IPS-NIHi7 (cell line): ENCODE data around the gene CCBE1.

Source experiments
- DNase-seq: peaks from one replicate; pipeline ENCODE4 v3.0.0; 2012; ENCODE audit warnings: mixed read lengths; ENCODE audit errors: extremely low spot score

CCBE1 gene

DNA sequence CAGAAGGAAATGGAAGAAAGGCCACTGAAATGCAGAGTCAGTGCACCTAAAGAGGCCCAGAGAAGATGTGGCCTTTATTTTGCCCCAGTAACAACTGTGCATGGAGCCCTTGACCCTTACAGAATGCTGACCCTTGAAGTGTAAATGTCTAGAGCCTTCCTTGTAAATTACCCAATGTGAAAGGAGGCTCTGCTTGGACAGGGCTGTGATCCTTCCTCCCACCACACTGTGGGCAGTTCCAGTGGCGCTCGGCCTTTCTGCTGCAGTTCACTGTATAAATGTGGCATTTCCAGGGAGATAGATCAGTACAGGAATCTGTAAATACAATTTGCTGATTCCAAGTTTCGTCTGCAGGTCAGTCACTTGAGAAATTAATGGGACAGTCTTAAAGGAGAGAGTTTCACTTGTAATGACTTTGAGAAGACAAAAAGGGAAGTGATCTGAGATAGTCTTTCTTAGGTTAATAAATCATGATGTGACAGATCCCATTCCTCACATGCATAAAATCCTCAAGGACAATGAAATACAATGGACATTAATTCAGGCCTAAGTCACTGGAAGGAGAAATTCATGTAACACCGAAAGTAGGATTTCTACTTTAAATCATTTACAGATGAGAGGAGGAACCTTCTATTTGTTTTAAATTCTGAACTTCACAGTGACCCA is 204.3 kb downstream of the CCBE1 start:
- DNase-seq, result no peak

DNA sequence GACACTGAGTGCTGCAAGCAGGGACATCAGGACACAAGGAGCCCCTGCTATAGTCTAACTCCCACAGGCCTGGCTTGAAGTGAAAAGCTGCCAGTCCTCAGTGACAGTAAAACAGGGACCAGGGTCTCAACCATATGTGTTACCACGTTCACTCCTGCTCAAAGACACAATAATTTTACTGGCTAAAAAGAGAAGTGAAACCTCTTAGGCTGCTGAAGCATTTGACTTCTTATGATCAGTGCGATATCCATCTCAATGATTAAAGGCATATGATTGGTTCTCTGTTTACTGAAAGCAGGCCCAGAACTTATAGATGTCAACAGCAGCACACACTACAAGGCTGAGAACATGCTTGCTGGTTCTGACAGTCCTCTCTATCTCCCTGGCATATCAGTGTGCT is 208.3 kb downstream of the CCBE1 start:
- DNase-seq, result no peak

DNA sequence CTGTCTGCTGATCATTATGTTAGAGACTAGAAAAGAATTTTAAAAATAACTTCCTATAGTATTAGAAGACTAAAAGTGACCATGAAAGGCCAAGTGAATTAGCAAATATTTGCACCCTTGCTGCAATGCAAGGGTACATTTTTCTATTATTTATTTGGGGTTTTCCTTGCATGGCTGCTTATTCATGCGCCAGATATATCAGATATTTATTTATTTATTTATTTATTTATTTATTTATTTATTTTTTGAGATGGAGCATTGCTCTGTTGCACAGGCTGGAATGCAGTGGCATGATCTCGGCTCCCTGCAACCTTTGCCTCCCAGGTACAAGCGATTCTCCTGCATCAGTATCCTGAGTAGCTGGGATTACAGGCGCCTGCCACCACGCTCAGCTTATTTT is 211.8 kb downstream of the CCBE1 start:
- no peak for DNase-seq

DNA sequence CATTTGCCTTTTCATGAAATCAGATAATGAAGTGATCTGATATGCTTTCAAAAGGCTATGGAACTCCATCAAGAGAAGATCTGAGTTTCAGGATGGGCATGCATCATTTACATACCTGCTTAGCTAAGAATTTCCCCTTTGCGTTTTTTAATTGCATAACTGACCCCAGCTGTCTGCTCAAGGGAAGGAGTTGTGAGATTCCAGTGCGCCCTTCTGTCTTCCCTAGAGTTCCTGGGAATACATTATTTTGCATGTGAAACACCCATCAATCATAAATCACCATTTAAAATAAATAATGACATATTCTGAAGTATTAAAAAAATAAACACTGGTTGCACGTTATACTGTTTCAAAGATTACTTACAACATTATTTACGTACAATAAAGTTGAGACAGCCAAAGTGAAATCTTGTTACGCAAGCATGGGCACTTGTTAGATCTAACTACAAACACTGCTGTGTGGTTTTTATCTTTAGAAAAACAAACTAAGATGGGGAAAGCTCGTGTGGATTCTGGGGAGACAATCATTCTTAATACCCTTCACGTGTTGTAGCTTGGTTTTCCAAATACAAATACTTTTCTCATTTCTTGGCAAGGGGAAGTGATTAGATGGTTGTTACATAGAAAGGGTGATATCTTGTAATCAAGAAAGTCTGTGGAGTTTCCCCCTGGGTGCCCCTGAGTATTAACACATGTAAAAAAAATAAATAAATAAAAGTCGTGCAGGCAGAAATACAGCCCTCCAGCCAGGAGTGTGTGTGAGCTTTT is 212.5 kb downstream of the CCBE1 start:
- no peak for DNase-seq

DNA sequence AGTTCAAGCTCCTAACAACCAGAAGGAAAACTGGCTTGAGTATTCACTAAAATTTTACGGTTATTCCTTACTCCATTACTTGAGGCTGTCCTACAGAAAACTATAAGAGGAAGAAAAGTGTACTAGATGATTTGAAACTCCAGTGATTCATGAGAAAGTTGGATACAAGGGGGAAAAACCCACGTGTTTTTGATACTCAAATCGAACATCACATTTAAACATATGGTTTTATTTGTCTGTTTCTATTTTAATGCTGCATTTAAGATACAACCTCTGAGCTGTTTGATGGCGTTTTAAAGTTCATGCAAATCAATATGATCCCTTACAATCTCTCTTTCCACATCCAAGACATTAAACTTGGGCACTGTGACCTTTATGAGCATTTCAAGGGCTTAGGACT is 213.1 kb downstream of the CCBE1 start:
- no peak for DNase-seq

- DNase-seq, result no peak
These were observed 215.8 kb downstream of the CCBE1 start for GRCh38 chr18:59481436-59481835.

DNA sequence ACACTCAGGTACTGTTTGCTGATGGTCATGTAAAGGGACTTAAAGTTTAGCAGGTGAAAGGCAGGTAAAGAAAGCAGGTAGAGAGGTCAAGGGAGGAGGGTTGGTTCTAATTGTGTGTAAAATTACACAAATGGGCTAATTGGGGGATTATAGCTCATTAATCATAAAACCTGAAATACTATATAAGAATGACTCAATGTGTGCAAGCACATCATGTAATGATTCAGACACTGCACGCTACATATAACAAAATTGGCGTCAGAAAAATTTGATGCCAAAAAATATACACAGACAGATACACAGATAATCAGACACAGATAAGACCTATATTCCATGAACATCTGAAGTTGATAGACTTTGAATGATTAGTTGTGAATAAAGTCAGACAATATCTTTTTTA is 217.4 kb downstream of the CCBE1 start:
- no peak for DNase-seq

DNA sequence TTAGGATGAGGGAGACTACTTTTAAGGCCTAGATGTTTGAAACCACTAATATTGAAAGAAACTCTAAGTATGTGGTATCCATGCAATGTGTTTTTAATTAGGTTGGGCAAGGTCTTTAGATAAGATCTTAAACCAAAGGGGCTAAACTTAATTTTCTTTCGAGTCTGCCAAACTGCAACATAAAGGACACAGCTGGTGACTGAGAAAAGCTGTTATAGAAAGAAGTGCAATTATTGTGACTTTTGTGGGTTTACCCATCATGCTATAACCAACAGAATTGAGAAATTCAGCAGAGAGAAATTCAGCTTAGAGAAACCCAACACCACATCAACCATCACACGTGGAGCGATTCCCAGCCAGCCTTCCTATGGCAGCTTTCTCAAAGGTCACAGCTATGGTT is 218.6 kb downstream of the CCBE1 start:
- no peak for DNase-seq

GRCh38 chr18:59477849-59478248 is 219.4 kb downstream of the CCBE1 start:
- no peak for DNase-seq

DNA sequence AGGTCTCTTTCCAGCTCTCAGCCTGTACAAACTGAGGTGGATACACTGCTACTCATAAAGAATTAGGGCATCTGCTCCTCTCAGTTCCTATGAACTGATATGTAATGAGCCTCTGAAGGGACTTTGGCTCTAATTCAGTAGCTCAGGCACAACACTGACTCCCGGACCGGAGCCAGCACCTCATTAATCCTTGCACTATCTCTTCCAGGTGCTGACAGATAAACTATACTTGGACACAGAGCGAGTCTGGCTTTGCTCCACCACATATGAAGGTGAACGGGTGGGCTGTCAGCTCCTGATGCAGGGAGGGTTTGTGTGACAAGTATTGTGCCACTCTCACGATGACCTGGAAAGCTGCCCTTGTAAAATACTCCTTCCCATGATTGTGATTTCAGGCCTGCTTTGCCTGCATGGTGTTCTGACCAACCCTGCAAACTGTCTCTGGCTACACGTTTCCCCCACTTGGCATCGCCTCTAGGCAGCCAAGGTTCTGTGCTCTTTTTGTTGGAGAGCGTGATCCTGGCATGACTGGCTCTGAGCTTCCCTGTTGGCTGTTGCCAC is 226.6 kb downstream of the CCBE1 start:
- DNase-seq, result no peak

DNA sequence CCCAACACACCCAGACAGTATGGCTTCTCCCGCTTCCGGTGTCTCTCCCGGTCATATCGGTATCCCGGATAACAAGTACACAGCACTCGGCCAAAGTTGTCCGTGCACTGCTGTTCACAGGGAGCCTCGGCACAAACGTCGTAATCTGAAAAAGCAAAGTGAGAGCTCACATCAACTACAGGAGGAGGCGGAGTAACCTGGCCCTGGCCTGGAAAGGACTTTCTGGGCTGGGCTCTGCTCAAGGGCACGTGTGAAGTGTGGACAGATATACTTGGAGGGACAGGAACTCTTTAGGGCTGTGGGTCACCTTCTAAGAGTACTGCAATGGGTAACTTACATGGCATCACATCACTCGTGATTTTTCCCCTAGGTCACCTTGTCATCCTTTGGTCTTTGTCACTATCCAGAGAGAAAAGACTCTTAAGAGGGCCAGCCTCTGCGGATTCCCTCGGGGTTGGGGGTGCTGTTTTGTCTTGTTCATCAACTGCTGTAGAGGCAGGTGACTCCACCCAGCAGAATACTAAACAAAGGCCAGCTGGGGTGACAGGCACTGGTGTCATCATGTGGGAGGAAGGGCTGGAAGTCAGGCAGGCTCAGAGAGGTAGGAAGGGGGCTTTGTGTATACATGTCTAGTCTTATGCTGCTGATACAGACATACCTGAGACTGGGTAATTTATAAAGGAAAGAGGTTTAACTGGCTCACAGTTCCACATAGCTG is 227.6 kb downstream of the CCBE1 start:
- DNase-seq, result no peak

DNA sequence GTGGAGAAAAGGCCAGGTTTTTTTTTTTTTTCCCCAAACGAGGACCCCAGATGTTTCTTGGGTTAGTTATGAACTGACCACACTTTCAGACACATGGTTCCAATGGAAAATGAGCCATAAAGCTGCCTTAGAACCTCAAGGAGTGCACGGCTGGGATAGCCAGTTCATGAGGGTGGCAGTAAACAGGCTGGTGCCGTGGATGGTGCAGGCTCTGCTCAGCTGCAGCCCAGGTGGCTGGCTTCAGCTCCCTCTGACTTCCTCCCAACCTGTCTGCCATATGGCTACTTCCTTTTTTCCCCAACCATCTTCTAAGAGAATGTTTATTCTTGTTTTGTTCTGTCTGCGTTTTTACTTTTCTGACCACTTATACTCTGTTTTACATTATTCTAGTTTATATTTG is 228.4 kb downstream of the CCBE1 start:
- no peak for DNase-seq

DNA sequence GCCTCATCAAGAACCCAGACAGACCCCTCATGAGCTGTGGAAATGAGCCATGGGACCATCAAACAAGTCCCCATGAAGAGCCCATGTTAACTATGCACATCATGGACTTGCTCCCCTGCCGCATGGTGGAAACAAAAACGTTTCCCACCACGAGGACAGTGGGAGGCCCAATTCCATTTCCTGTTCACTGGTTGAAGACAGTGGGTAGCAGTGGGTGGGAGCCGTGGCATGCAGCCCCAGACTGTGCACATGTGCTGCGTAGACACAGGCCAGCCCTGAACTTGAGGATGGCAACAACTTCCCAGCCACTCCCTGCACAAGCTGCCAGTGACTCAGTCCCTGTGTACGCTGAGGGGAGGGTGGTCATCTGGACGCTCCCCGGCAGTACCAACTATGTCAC is 229.7 kb downstream of the CCBE1 start:
- DNase-seq, result no peak

- DNase-seq, result no peak
These were observed 230.2 kb downstream of the CCBE1 start for GRCh38 chr18:59466980-59467379.

- no peak for DNase-seq
These were observed 232.7 kb downstream of the CCBE1 start for GRCh38 chr18:59464486-59464885.

DNA sequence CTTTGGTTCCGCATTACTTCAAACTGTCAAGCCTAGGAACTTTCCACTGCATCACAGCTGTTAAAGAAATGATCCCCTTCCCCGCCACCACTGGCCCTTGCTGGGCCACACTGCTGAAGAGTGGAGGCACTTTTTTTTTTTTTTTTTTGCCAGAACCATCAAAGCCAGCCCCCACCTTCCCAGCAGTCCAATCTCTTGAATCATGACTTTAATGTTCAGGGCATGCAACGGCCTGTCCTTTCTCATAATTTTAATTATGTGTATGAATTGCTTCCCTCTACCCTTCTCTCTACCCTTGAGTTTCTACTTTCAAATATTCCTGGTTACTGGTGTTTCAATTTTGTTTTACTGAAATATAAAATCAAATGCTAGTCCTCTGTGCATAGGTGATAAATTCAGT is 236.1 kb downstream of the CCBE1 start:
- DNase-seq, result no peak

GRCh38 chr18:59460072-59460420 is 237.2 kb downstream of the CCBE1 start:
- no peak for DNase-seq

DNA sequence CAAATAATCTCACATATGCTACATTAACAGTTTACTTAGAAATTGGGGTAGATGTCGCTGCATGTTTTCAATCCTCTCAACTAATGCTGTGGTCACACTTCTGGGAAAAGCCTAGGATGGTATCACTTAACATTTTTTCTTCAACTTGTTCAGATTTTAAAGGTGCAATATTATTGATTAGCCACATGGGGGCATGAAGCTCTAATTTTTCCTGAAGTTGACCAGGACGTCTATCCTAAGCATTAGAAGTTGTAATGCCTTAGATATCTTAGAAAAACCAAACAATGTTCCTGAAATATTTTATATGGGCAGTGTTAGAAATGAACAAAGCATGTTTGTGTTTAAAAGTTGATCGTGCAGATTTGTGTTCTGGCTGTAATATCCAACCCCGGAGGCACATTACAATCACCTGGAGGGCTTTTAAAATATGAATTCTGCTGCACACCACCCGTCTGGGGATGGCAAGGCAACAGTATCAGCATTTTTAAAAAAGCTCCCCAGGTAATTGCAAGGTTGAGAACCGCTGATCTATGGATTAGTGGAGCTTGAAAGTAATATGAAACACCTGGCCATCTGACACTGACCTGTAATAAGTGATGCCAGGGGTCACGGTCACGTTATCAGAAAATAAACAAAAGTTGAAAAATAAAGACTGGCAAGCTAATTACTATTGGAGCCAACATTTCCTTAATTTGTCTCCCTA is 237.7 kb downstream of the CCBE1 start:
- DNase-seq, result no peak

DNA sequence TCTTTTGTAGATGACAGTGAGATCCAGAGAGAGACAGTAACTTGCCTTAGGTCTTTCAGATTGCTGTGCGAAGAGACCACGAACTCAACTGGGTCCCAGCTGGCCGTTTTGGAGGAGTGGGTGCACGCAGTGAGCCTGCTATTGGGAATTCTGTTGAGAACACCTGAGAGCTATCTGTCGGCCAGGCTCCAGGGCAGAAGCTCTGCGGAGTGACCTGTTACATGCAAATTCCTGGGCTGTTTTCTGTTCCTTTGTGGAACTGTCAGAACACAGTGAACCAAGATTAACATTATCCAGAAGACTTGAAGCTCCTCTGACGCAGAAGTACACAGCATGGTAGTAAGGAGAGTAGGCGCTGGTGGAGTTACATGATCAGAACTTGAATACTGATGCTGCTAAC is 238.6 kb downstream of the CCBE1 start:
- DNase-seq, result no peak

DNA sequence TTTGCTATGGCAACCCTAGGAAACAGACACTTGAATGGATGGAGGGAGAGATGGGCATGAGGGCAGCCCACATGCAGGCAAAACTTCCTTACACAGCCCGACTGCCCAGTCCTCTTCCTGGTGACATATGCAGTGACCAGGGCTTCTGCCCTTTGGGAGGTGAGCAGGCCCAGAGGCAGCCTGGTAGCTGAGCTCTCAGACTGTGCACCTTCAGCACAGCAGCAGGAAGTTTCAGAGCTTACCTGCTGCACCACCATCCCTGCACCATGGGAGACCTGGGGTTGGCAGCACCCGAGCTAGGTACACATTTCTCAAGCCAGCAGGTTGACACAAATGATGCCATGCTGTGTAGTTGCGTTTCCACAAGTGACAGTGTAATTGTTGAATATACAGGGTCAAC is 240.6 kb downstream of the CCBE1 start:
- DNase-seq, result no peak

DNA sequence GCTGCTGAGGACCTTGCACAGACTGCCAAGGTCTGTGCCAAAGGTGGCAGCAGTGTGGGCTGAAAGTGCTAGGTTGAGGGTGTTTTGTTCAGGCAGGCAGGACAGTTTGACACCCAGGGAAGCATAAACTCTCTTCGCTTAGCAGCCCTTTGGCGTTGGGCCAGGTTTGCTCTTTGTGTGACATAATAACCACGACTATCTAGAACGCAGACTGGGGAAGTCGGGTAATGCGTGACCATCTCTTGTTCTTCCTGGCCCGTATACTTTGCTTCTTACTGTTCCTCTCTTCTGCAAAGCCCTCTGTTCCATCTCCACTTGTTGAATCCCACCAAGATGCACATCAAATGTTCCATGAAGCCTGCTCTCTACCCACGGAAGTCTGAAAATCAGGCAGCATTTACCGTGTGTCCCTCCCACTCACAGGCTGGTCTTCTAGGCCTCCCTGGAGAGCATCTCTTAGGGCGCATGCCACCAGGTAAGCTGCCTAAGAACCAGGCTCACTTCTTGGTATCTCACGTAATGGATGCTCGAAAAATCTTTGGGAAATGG is 241.4 kb downstream of the CCBE1 start:
- DNase-seq, result no peak
